SK-N-SH (cell line): ENCODE measurements around the gene LRRC2. TPM values are rescaled to one million over a fixed set of nuclear protein-coding genes. Genes with fewer than 3 reads are reported as not detected.

Source experiments
- CTCF ChIA-PET: fragments of 300-600, 350-600 bp; formaldehyde crosslinking; extraction: SDS; loops from one replicate; lab custom pipeline; 2021; lab: Yijun Ruan, JAX
- POLR2A ChIA-PET: fragments of 350-600 bp; sonication (Branson Sonifier 250); formaldehyde crosslinking; extraction: SDS; loops from one replicate; lab custom pipeline; 2020; ENCODE audit warnings: antibody characterized with exemption, inconsistent platforms; lab: Yijun Ruan, JAX
- DNase-seq: peaks from one replicate; pipeline ENCODE4 v3.0.0; 2012
- H2AFZ ChIP-seq: fragments of 200-600 bp; sonication (generic); 2 replicates; pipeline ENCODE4 v1.8.1; 2016; ENCODE audit warnings: antibody characterized with exemption, mild to moderate bottlenecking, low read depth
- H3F3A ChIP-seq: fragments of 200-600 bp; sonication (generic); replicated peaks from 2 replicates; pipeline ENCODE3; 2016; ENCODE audit warnings: antibody characterized with exemption, mild to moderate bottlenecking; ENCODE audit not compliant: insufficient read depth
- H3K27ac ChIP-seq, 2 experiments: fragments of 200-500 bp in 1 of 2; fragments of 200-600 bp in 1 of 2; sonication (Bioruptor generic) in 1 of 2; sonication (generic), shearing (Covaris generic) in 1 of 2; 2 replicates each; pipeline versions ENCODE4 v1.5.1 to v1.6.1; 2014 to 2016; ENCODE audit warnings: low read depth in 2 of 2, inconsistent platforms in 1 of 2, low read length in 1 of 2, mild to moderate bottlenecking in 1 of 2, mixed read lengths in 1 of 2
- H3K27me3 ChIP-seq: fragments of 200-600 bp; sonication (generic), shearing (Covaris generic); 2 replicates; pipeline ENCODE4 v1.6.1; 2016; ENCODE audit warnings: mixed run types; ENCODE audit not compliant: insufficient read depth
- H3K36me3 ChIP-seq, 2 experiments: fragments of 200-500 bp in 1 of 2; fragments of 200-600 bp in 1 of 2; sonication (Bioruptor generic) in 1 of 2; sonication (generic) in 1 of 2; replicated peaks in 1 of 2; 2 replicates each; pipeline versions ENCODE3 to v1.5.1; 2014 to 2016; ENCODE audit warnings: low read length in 1 of 2, mild to moderate bottlenecking in 1 of 2; ENCODE audit not compliant: insufficient read depth in 2 of 2, control insufficient read depth in 1 of 2
- H3K4me1 ChIP-seq, 2 experiments: fragments of 200-500 bp in 1 of 2; fragments of 200-600 bp in 1 of 2; sonication (Bioruptor generic) in 1 of 2; sonication (generic), shearing (Covaris generic) in 1 of 2; 2 replicates each; pipeline versions ENCODE4 v1.5.1 to v1.6.1; 2014 to 2016; ENCODE audit warnings: low read depth in 1 of 2, low read length in 1 of 2, mixed run types in 1 of 2; ENCODE audit not compliant: insufficient read depth in 2 of 2, control insufficient read depth in 1 of 2
- H3K4me2 ChIP-seq: fragments of 200-600 bp; sonication (generic), shearing (Covaris generic); 2 replicates; pipeline ENCODE4 v1.6.1; 2017; ENCODE audit warnings: mixed run types
- H3K4me3 ChIP-seq, 2 experiments: fragments of 200-500 bp in 1 of 2; fragments of 200-600 bp in 1 of 2; sonication (Bioruptor generic) in 1 of 2; sonication (generic), shearing (Covaris generic) in 1 of 2; 2 replicates each; pipeline versions ENCODE4 v1.5.1 to v1.8.1; 2014 to 2016; ENCODE audit warnings: low read depth in 2 of 2, inconsistent platforms in 1 of 2, low read length in 1 of 2, mild to moderate bottlenecking in 1 of 2, mixed read lengths in 1 of 2, moderate library complexity in 1 of 2
- H3K79me2 ChIP-seq: fragments of 200-600 bp; sonication (generic); 2 replicates; pipeline ENCODE4 v1.8.1; 2017; ENCODE audit warnings: mild to moderate bottlenecking; ENCODE audit not compliant: insufficient read depth
- H3K9ac ChIP-seq: fragments of 200-600 bp; sonication (generic); 2 replicates; pipeline ENCODE4 v1.6.1; 2017; ENCODE audit warnings: mixed run types
- H3K9me2 ChIP-seq: fragments of 200-600 bp; sonication (generic); 2 replicates; pipeline ENCODE4 v1.6.1; 2017; ENCODE audit warnings: mixed run types
- H3K9me3 ChIP-seq: fragments of 200-600 bp; sonication (generic); 2 replicates; pipeline ENCODE4 v1.6.1; 2017; ENCODE audit warnings: mixed run types, mild to moderate bottlenecking, moderate library complexity
- H4K20me1 ChIP-seq: fragments of 200-600 bp; sonication (generic); 2 replicates; pipeline ENCODE4 v1.6.1; 2017; ENCODE audit warnings: mild to moderate bottlenecking, mixed run types; ENCODE audit not compliant: insufficient read depth
- ELF1 ChIP-seq: IDR thresholded peaks from 2 replicates; pipeline ENCODE4 v1.4.0; 2012
- EP300 ChIP-seq, 2 experiments: IDR thresholded peaks; 2 replicates each; pipeline versions ENCODE4 v1.4.0 to v1.6.1; 2012; ENCODE audit warnings: borderline replicate concordance in 1 of 2, low read depth in 1 of 2, low read length in 1 of 2
- EZH2phosphoT487 ChIP-seq: fragments of 200-600 bp; sonication (generic); IDR thresholded peaks from 2 replicates; pipeline ENCODE4 v1.6.1; 2017; ENCODE audit warnings: low read depth, mixed run types, mild to moderate bottlenecking, antibody characterized with exemption, moderate library complexity, borderline replicate concordance
- FOXJ3 ChIP-seq: sonication (generic); formaldehyde crosslinking; IDR thresholded peaks from 2 replicates; pipeline ENCODE4 v1.5.1; 2020; ENCODE audit warnings: mild to moderate bottlenecking, missing genetic modification reagents
- FOXM1 ChIP-seq: IDR thresholded peaks from 2 replicates; pipeline ENCODE4 v1.4.0; 2012; ENCODE audit warnings: low read depth, mild to moderate bottlenecking
- NFIC ChIP-seq: IDR thresholded peaks from 2 replicates; pipeline ENCODE4 v1.4.0; 2012; ENCODE audit warnings: borderline replicate concordance
- RAD21 ChIP-seq: IDR thresholded peaks from 2 replicates; pipeline ENCODE4 v1.6.1; 2012; ENCODE audit warnings: mild to moderate bottlenecking, low read length
- RFX5 ChIP-seq: IDR thresholded peaks from 2 replicates; pipeline ENCODE4 v1.6.1; 2012; ENCODE audit warnings: mild to moderate bottlenecking, improper control_type of control experiment, low read length
- TEAD4 ChIP-seq: IDR thresholded peaks from 2 replicates; pipeline ENCODE4 v1.4.0; 2012; ENCODE audit warnings: mild to moderate bottlenecking, borderline replicate concordance; ENCODE audit not compliant: insufficient read depth
- WGBS: methylation state at CpG from one replicate; pipeline ENCODE4 v1.1.6; 2017; ENCODE audit warnings: low lambda C conversion rate; 5-methylcytosine and 5-hydroxymethylcytosine counted together
- polyA plus RNA-seq, 3 experiments: library from polyadenylated mRNA; depleted of rRNA; stranded (reverse); fragments of >200 nt; gene quantifications; 2 replicates each; pipeline ENCODE4 v1.2.3, GENCODE V29; 2012
- TF ChIP-seq, protein P1 (sequence below): IDR thresholded peaks from 2 replicates; pipeline ENCODE4 v1.6.1; 2012; ENCODE audit warnings: mild to moderate bottlenecking, low read depth, low read length, moderate library complexity
- TF ChIP-seq, protein P2 (sequence below): fragments of 150-350 bp; IDR thresholded peaks from 2 replicates; pipeline ENCODE4 v1.6.1; 2017; ENCODE audit warnings: antibody characterized with exemption, low read length, low read depth, borderline replicate concordance
- TF ChIP-seq, protein P3 (sequence below): IDR thresholded peaks from 2 replicates; pipeline ENCODE4; 2012
- TF ChIP-seq, protein P4 (sequence below): fragments of 200-600 bp; sonication (generic); IDR thresholded peaks from 2 replicates; pipeline ENCODE4 v1.6.1; 2017; ENCODE audit warnings: antibody characterized with exemption, mild to moderate bottlenecking, moderate library complexity
- TF ChIP-seq, protein P5 (sequence below): fragments of 150-350 bp; IDR thresholded peaks from 2 replicates; pipeline ENCODE4 v1.6.1; 2016; ENCODE audit warnings: mild to moderate bottlenecking, low read depth, low read length
- TF ChIP-seq, protein P6 (sequence below): IDR thresholded peaks from 2 replicates; pipeline ENCODE4 v1.4.0; 2012; ENCODE audit warnings: low read depth, borderline replicate concordance

The LRRC2 gene
- polyA plus RNA-seq, 1 of the 3 experiments (the other 2 are of a cell fraction), result 0.13 TPM

DNA sequence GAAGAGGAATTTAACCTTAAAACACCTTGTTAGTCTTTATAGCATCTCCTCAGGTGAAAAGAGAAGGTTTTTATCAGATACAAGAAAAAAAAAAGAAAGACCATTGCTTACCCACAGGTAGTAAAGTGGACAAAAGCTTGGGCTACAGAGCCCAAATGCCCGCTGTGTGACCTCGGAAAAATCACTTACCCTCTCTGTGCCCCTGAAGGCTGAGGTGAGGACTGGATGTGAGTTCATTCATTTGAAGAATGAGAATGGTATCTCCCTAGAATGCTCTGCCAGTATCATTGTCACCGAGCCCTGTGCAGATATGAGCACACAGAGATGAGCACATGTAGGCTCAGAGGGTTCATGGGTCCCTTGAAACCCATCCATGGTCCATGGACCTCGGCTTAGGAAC, 28.6 kb upstream of the LRRC2 start:
- no peaks in the 10 kb centered on the region for H3K27me3 ChIP-seq
- no peaks in the 10 kb centered on the region for H3K36me3 ChIP-seq
- H3K27ac ChIP-seq, result no peak overlapping the region
- H3K4me2 ChIP-seq, result no peak overlapping the region
- no peak overlapping the region for H3K4me3 ChIP-seq
- no peaks in the 10 kb centered on the region for H3K9me2 ChIP-seq
- H3F3A ChIP-seq, result no peaks in the 10 kb centered on the region
- no peaks in the 10 kb centered on the region for H4K20me1 ChIP-seq
- H3K9ac ChIP-seq, result no peak overlapping the region
- POLR2A ChIA-PET, result no interaction called here
- no peak overlapping the region for H2AFZ ChIP-seq
- no peak for DNase-seq
- no peaks in the 10 kb centered on the region for H3K79me2 ChIP-seq
- CTCF ChIA-PET, result no interaction called here
- H3K4me1 ChIP-seq, result no peaks in the 10 kb centered on the region
- no peak for TF ChIP-seq RAD21
- TF ChIP-seq, protein P1, sequence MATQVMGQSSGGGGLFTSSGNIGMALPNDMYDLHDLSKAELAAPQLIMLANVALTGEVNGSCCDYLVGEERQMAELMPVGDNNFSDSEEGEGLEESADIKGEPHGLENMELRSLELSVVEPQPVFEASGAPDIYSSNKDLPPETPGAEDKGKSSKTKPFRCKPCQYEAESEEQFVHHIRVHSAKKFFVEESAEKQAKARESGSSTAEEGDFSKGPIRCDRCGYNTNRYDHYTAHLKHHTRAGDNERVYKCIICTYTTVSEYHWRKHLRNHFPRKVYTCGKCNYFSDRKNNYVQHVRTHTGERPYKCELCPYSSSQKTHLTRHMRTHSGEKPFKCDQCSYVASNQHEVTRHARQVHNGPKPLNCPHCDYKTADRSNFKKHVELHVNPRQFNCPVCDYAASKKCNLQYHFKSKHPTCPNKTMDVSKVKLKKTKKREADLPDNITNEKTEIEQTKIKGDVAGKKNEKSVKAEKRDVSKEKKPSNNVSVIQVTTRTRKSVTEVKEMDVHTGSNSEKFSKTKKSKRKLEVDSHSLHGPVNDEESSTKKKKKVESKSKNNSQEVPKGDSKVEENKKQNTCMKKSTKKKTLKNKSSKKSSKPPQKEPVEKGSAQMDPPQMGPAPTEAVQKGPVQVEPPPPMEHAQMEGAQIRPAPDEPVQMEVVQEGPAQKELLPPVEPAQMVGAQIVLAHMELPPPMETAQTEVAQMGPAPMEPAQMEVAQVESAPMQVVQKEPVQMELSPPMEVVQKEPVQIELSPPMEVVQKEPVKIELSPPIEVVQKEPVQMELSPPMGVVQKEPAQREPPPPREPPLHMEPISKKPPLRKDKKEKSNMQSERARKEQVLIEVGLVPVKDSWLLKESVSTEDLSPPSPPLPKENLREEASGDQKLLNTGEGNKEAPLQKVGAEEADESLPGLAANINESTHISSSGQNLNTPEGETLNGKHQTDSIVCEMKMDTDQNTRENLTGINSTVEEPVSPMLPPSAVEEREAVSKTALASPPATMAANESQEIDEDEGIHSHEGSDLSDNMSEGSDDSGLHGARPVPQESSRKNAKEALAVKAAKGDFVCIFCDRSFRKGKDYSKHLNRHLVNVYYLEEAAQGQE, result no peak
- TF ChIP-seq, protein P2, sequence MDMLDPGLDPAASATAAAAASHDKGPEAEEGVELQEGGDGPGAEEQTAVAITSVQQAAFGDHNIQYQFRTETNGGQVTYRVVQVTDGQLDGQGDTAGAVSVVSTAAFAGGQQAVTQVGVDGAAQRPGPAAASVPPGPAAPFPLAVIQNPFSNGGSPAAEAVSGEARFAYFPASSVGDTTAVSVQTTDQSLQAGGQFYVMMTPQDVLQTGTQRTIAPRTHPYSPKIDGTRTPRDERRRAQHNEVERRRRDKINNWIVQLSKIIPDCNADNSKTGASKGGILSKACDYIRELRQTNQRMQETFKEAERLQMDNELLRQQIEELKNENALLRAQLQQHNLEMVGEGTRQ, result no peak
- TF ChIP-seq, protein P3, sequence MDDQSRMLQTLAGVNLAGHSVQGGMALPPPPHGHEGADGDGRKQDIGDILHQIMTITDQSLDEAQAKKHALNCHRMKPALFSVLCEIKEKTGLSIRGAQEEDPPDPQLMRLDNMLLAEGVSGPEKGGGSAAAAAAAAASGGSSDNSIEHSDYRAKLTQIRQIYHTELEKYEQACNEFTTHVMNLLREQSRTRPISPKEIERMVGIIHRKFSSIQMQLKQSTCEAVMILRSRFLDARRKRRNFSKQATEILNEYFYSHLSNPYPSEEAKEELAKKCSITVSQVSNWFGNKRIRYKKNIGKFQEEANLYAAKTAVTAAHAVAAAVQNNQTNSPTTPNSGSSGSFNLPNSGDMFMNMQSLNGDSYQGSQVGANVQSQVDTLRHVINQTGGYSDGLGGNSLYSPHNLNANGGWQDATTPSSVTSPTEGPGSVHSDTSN, result no peak
- no peak for TF ChIP-seq NFIC
- TF ChIP-seq, protein P4, sequence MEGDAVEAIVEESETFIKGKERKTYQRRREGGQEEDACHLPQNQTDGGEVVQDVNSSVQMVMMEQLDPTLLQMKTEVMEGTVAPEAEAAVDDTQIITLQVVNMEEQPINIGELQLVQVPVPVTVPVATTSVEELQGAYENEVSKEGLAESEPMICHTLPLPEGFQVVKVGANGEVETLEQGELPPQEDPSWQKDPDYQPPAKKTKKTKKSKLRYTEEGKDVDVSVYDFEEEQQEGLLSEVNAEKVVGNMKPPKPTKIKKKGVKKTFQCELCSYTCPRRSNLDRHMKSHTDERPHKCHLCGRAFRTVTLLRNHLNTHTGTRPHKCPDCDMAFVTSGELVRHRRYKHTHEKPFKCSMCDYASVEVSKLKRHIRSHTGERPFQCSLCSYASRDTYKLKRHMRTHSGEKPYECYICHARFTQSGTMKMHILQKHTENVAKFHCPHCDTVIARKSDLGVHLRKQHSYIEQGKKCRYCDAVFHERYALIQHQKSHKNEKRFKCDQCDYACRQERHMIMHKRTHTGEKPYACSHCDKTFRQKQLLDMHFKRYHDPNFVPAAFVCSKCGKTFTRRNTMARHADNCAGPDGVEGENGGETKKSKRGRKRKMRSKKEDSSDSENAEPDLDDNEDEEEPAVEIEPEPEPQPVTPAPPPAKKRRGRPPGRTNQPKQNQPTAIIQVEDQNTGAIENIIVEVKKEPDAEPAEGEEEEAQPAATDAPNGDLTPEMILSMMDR, result no peak
- TF ChIP-seq EP300 (IDR thresholded peaks at IDR 0.05; ENCODE audit: borderline replicate concordance in 1 of 2, low read depth in 1 of 2, low read length in 1 of 2), result no peak
- TF ChIP-seq TEAD4, result no peak
- 51% methylated on average over 4 of the region's 4 CpGs for WGBS
- H3K9me3 ChIP-seq, result no peaks in the 10 kb centered on the region

DNA sequence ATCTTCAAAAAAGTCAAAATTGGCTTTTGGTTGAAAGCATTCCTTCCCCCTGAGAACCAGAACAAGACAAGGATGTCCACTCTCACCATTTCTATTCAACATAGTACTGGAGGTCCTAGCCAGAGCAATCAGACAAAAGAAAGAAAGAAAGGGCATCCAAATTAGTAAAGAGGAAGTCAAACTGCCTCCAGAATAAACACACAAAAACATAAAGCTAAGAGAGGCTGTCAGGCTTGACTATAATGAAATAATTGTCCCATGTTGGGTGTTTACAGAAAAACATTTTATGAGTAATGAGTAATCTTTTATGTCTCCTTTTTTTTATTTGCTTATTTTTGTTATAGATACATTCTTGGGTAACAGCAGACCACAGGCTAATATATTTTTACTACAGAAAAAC, 27.9 kb upstream of the LRRC2 start:
- H3K36me3 ChIP-seq, result no peaks in the 10 kb centered on the region
- no peaks in the 10 kb centered on the region for H3K4me1 ChIP-seq
- no peak overlapping the region for H3K4me3 ChIP-seq
- no peaks in the 10 kb centered on the region for H3K79me2 ChIP-seq
- H3K4me2 ChIP-seq, result no peak overlapping the region
- no peaks in the 10 kb centered on the region for H3K27me3 ChIP-seq
- H3K9me3 ChIP-seq, result no peaks in the 10 kb centered on the region
- DNase-seq, result no peak
- no peak overlapping the region for H3K27ac ChIP-seq
- CTCF ChIA-PET, result no interaction called here
- TF ChIP-seq, protein P5, sequence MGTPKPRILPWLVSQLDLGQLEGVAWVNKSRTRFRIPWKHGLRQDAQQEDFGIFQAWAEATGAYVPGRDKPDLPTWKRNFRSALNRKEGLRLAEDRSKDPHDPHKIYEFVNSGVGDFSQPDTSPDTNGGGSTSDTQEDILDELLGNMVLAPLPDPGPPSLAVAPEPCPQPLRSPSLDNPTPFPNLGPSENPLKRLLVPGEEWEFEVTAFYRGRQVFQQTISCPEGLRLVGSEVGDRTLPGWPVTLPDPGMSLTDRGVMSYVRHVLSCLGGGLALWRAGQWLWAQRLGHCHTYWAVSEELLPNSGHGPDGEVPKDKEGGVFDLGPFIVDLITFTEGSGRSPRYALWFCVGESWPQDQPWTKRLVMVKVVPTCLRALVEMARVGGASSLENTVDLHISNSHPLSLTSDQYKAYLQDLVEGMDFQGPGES, result no peak
- TF ChIP-seq ELF1, result no peak
- TF ChIP-seq RFX5, result no peak
- TF ChIP-seq FOXM1, result no peak
- no peak for TF ChIP-seq FOXJ3 (CRISPR knock-in tag)
- TF ChIP-seq EZH2phosphoT487, result no peak
- TF ChIP-seq, protein P6, sequence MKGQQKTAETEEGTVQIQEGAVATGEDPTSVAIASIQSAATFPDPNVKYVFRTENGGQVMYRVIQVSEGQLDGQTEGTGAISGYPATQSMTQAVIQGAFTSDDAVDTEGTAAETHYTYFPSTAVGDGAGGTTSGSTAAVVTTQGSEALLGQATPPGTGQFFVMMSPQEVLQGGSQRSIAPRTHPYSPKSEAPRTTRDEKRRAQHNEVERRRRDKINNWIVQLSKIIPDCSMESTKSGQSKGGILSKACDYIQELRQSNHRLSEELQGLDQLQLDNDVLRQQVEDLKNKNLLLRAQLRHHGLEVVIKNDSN, result no peak
- no peak for TF ChIP-seq RAD21
- TF ChIP-seq, all 33 proteins: peak for 0
- POLR2A ChIA-PET, result no interaction called here
- Histone ChIP-seq H3K9me2 (no peaks in the 10 kb centered on the region), H3F3A (no peaks in the 10 kb centered on the region), H3K9ac (no peak overlapping the region), H2AFZ (no peak overlapping the region), H4K20me1 (no peaks in the 10 kb centered on the region)
